ENCODE measurements around the gene DOCK10. TPM values are rescaled to one million over a fixed set of nuclear protein-coding genes. Genes with fewer than 3 reads are reported as not detected.

Gene DOCK10
- total RNA-seq, 1 experiment from 2014 or later, result 5.8 TPM

GRCh38 chr2:224799691-224800090, 242.6 kb downstream of the DOCK10 start:
- CTCF ChIA-PET, result no interaction called here

GRCh38 chr2:224798180-224798579, 244.1 kb downstream of the DOCK10 start:
- DNase-seq (ENCODE audit: low read depth, low spot score), result no peak
- in situ Hi-C loops (cut with HindIII; ENCODE audit: low pct_unique_long_range_greater_than_20kb, low sequenced_read_pairs) (no loop called here), intact Hi-C loops (cut with micrococcal nuclease; ENCODE audit: unreplicated experiment) (no loop called here)
- no peaks in the 10 kb centered on the region for H3K27me3 ChIP-seq (ENCODE audit: control insufficient read depth, insufficient read depth, low read length)
- BruUV-seq (replicated peaks), result no TSS peak
- ChIA-PET CTCF (no interaction called here), POLR2A (no interaction called here)
- no peaks in the 10 kb centered on the region for H3K9me3 ChIP-seq (ENCODE audit: control insufficient read depth, insufficient read depth, low read depth, low read length)
- peak overlapping the region; percentile 34; the same call in 1 of the 2 replicates for H3K27ac ChIP-seq (ENCODE audit: low read length)
- no peak overlapping the region for H3K4me3 ChIP-seq (ENCODE audit: low read depth in 2 of 2, low read length in 2 of 2)
- H3K36me3 ChIP-seq (ENCODE audit: control insufficient read depth, insufficient read depth, low read length), result no peaks in the 10 kb centered on the region
- ATAC-seq, result no peak
- TF ChIP-seq CTCF (IDR thresholded peaks at IDR 0.05) (no peak), SIN3A (IDR thresholded peaks at IDR 0.05; ENCODE audit: borderline replicate concordance, insufficient read depth, low read depth, low read length) (no peak), POLR2AphosphoS5 (IDR thresholded peaks at IDR 0.05; ENCODE audit: low read depth, low read length) (no peak), REST (IDR thresholded peaks at IDR 0.05; ENCODE audit: insufficient read depth in 1 of 2, low read depth in 2 of 2, low read length in 1 of 2) (no peak), TCF7L2 (IDR thresholded peaks at IDR 0.05; ENCODE audit: low read depth, low read length) (no peak)
- peaks cover 5% of the 10 kb centered on the region for H3K4me1 ChIP-seq (ENCODE audit: control insufficient read depth, insufficient read depth, low read length)

More at GRCh38 chr2:224799691-224800090, 242.6 kb downstream of the DOCK10 start:
- Histone ChIP-seq H3K9me3 (ENCODE audit: control insufficient read depth, insufficient read depth, low read depth, low read length) (no peaks in the 10 kb centered on the region), H3K36me3 (ENCODE audit: control insufficient read depth, insufficient read depth, low read length) (no peaks in the 10 kb centered on the region), H3K27ac (ENCODE audit: low read length) (no peak overlapping the region), H3K27me3 (ENCODE audit: control insufficient read depth, insufficient read depth, low read length) (no peaks in the 10 kb centered on the region), H3K4me3 (ENCODE audit: low read depth in 2 of 2, low read length in 2 of 2) (no peak overlapping the region), H3K4me1 (ENCODE audit: control insufficient read depth, insufficient read depth, low read length) (peaks cover 5% of the 10 kb centered on the region)
- TF ChIP-seq SIN3A (IDR thresholded peaks at IDR 0.05; ENCODE audit: borderline replicate concordance, insufficient read depth, low read depth, low read length), result no peak
- no peak for TF ChIP-seq POLR2AphosphoS5 (IDR thresholded peaks at IDR 0.05; ENCODE audit: low read depth, low read length)
- TF ChIP-seq TCF7L2 (IDR thresholded peaks at IDR 0.05; ENCODE audit: low read depth, low read length), result no peak
- TF ChIP-seq REST (IDR thresholded peaks at IDR 0.05; ENCODE audit: insufficient read depth in 1 of 2, low read depth in 2 of 2, low read length in 1 of 2), result no peak
- TF ChIP-seq CTCF (IDR thresholded peaks at IDR 0.05), result no peak
- POLR2A ChIA-PET, result interaction anchor here (0.6 kb wide), 1 partner anchor 167 kb away, joined by 4 read pairs; no protein-coding TSS in a partner anchor
- BruUV-seq (replicated peaks), result no TSS peak
- ATAC-seq (no peak), DNase-seq (ENCODE audit: low read depth, low spot score) (no peak)
- in situ Hi-C loops (cut with HindIII; ENCODE audit: low pct_unique_long_range_greater_than_20kb, low sequenced_read_pairs), result no loop called here
- intact Hi-C loops (cut with micrococcal nuclease; ENCODE audit: unreplicated experiment), result no loop called here

Measured in Panc1 (cell line).